Pancreas (tissue), 10 donors: ENCODE measurements around the gene COA5. TPM values are rescaled to one million over a fixed set of nuclear protein-coding genes. Genes with fewer than 3 reads are reported as not detected.

Source experiments
- ATAC-seq, 4 donors: fragments of 200-7000 bp; cut with Tn5 transposase; one replicate each; pipeline versions ENCODE4 v1.8.0 to v1.9.1; 2020; ENCODE audit warnings: mild to moderate bottlenecking in 4 of 4, moderate library complexity in 4 of 4
- DNase-seq, 6 donors: peaks; one replicate each; pipeline ENCODE4 v3.0.0-alpha.2; 2020
- FAIRE-seq: peaks from 2 replicates; lab custom pipeline; 2012; peaks lifted over from hg19 to GRCh38; lab: Jason Lieb, UNC
- H3K27ac ChIP-seq, 4 donors: fragments of 200-600 bp; sonication (generic); 1 replicate in 3 of 4; 2 replicates in 1 of 4; pipeline versions ENCODE4 v1.5.0 to v1.8.0; 2020
- H3K27me3 ChIP-seq, 4 donors: fragments of 200-600 bp; one replicate each; pipeline ENCODE4 v1.8.0; 2021
- H3K36me3 ChIP-seq, 3 donors: fragments of 200-600 bp; sonication (generic) in 1 of 3; one replicate each; pipeline versions ENCODE4 v1.5.0 to v1.8.0; 2020 to 2021
- H3K4me1 ChIP-seq, 3 donors: fragments of 200-600 bp; one replicate each; pipeline ENCODE4 v1.8.0; 2021
- H3K4me3 ChIP-seq, 4 donors: fragments of 200-600 bp; sonication (generic) in 2 of 4; one replicate each; pipeline versions ENCODE4 v1.5.0 to v1.8.0; 2020 to 2021
- H3K9me3 ChIP-seq, 4 donors: fragments of 200-600 bp; one replicate each; pipeline ENCODE4 v1.8.0; 2021
- CTCF ChIP-seq, 4 donors: fragments of 200-600 bp; sonication (generic) in 3 of 4; IDR thresholded peaks; one replicate each; pipeline versions ENCODE4 v1.5.0 to v1.8.0; 2021; ENCODE audit warnings: antibody characterized with exemption in 4 of 4
- WGBS, 2 donors: extraction: QIAGEN DNeasy Blood & Tissue Kit; methylation state at CpG; one replicate each; pipeline ENCODE4 v1.1.7; 2013; 5-methylcytosine and 5-hydroxymethylcytosine counted together
- intact Hi-C, 3 donors: fragments of 100-400 bp; cut with DNase I; formaldehyde crosslinking; loops; one replicate each; pipeline versions ENCODE4 v1.11.1 to v1.14.2; 2022
- polyA plus RNA-seq, 2 donors: library from polyadenylated mRNA; stranded (reverse); fragments of 200-250 nt; gene quantifications; one replicate each; pipeline ENCODE4 v1.2.3, GENCODE V29; 2013
- total RNA-seq, 6 donors: library from RNA; stranded (reverse); fragmentation: NEBNext Ultra II Directional in 4 of 6; extraction: Animal tissue kit (Norgen Biotek cat#: 25700) in 4 of 6; gene quantifications; one replicate each; pipeline versions ENCODE4 v1.2.1 to v1.2.4, GENCODE V29; 2021 to 2023
- donor health status: healthy with polysubstance abuse.
- donor health status: DM: no; HTN: no; CAD: no; lungs with moderate emphysema.
- donor health status: DM: no; HTN: no; CAD: no.
- donor health status: control.
- donor health status: control.
- donor health status: Bipolar disorder and iron deficiency.
- donor health status: DM: yes; HTN: yes; CAD: no.
- donor health status: DM: no; HTN: no; CAD: no.
- donor health status: DM: no; HTN: no; CAD: no.
- donor health status: DM: yes; HTN: yes; CAD: no.

Gene COA5
- total and polyA plus RNA-seq, 8 donors: 9.3 to 41.0 (median 12.5) TPM

- Histone ChIP-seq H3K4me1 (no peaks in the 10 kb centered on the region), H3K27me3 (no peaks in the 10 kb centered on the region), H3K9me3 (no peaks in the 10 kb centered on the region), H3K36me3 (peaks cover 0 to 11% (median 0%) of the 10 kb centered on the region in 3 donors), H3K4me3 (no peak overlapping the region), H3K27ac (no peak overlapping the region)
- WGBS, 2 donors: 90 to 92% methylated on average over 9 of the region's 9 CpGs
- no peak for ATAC-seq
- DNase-seq: no peak
- FAIRE-seq: no peak
- intact Hi-C loops: no loop called here
- TF ChIP-seq CTCF (IDR thresholded peaks at IDR 0.05): no peak
These were observed 47.3 kb downstream of the COA5 start for GRCh38 chr2:98561018-98561417.

GRCh38 chr2:98560256-98560771 lies 48.0 kb downstream of the COA5 start:
- no peaks in the 10 kb centered on the region for H3K4me1 ChIP-seq
- H3K27ac ChIP-seq: no peak overlapping the region
- WGBS, 2 donors: 92 to 96% methylated on average over 9 of the region's 9 CpGs
- no peak overlapping the region for H3K4me3 ChIP-seq
- intact Hi-C loops: no loop called here
- H3K36me3 ChIP-seq: peaks cover 0 to 6% (median 0%) of the 10 kb centered on the region in 3 donors
- TF ChIP-seq CTCF (IDR thresholded peaks at IDR 0.05): no peak
- H3K27me3 ChIP-seq: no peaks in the 10 kb centered on the region
- H3K9me3 ChIP-seq: no peaks in the 10 kb centered on the region
- DNase-seq (no peak), ATAC-seq (no peak), FAIRE-seq (no peak)

DNA sequence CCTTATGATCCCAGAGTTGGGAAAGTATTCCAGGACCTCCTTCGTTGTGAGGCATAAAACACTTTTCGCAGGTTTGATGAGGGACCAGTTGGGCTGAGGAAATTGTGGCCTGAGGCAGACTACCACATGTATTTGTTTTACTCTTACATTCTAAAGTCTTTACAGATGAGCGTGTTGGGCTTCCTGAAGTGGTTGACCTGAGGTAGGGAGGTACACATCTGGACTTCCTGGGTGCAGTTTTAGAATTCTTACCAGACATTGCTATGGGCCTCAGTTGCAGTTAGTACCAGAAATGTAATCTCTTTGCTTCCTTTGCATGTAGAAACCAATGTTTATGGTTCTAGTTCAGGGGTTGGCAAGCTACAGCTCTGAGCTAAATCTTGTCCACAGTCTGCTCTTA lies 48.7 kb downstream of the COA5 start:
- WGBS, 2 donors: 90 to 91% methylated on average over 3 of the region's 3 CpGs
- Histone ChIP-seq H3K27ac (no peak overlapping the region), H3K4me3 (no peak overlapping the region), H3K4me1 (no peaks in the 10 kb centered on the region), H3K36me3 (peaks cover 0 to 6% (median 0%) of the 10 kb centered on the region in 3 donors), H3K27me3 (no peaks in the 10 kb centered on the region), H3K9me3 (no peaks in the 10 kb centered on the region)
- DNase-seq (no peak), ATAC-seq (no peak), FAIRE-seq (no peak)
- intact Hi-C loops: no loop called here
- TF ChIP-seq CTCF (IDR thresholded peaks at IDR 0.05): no peak

GRCh38 chr2:98558852-98559530 lies 49.3 kb downstream of the COA5 start:
- Histone ChIP-seq H3K27ac (no peak overlapping the region), H3K27me3 (no peaks in the 10 kb centered on the region), H3K9me3 (no peaks in the 10 kb centered on the region), H3K4me1 (no peaks in the 10 kb centered on the region), H3K36me3 (peaks cover 0 to 6% (median 0%) of the 10 kb centered on the region in 3 donors), H3K4me3 (no peak overlapping the region)
- ATAC-seq (no peak), FAIRE-seq (no peak), DNase-seq (no peak)
- TF ChIP-seq CTCF (IDR thresholded peaks at IDR 0.05): no peak
- intact Hi-C loops: no loop called here
- WGBS, 2 donors: 94 to 96% methylated on average over 16 of the region's 16 CpGs
